Gastrocnemius medialis (tissue), 4 donors: Measurements from ENCODE around the gene NPAS4.

Experiments used
- POLR2A ChIP-seq, 2 donors: fragments of 450-650 bp; IDR thresholded peaks; one replicate each; pipeline ENCODE4 v1.6.1; 2017; ENCODE audit warnings: antibody characterized with exemption in 2 of 2, mild to moderate bottlenecking in 2 of 2, moderate library complexity in 2 of 2
- TF ChIP-seq, protein P1 (sequence below), 5 experiments: fragments of 450-650 bp in 3 of 5; fragments of 200-600 bp in 2 of 5; sonication (generic) in 2 of 5; IDR thresholded peaks in 4 of 5; conservative IDR thresholded peaks in 1 of 5; 1 replicate in 4 of 5; 2 replicates in 1 of 5; pipeline ENCODE4 v1.5.1; 2016 to 2019; ENCODE audit warnings: antibody characterized with exemption in 5 of 5, mild to moderate bottlenecking in 3 of 5, moderate library complexity in 3 of 5

GRCh38 chr11:66467756-66468155 is 46.9 kb downstream of the NPAS4 start:
- no peak for TF ChIP-seq POLR2A (IDR thresholded peaks at IDR 0.05)
- TF ChIP-seq, protein P1, sequence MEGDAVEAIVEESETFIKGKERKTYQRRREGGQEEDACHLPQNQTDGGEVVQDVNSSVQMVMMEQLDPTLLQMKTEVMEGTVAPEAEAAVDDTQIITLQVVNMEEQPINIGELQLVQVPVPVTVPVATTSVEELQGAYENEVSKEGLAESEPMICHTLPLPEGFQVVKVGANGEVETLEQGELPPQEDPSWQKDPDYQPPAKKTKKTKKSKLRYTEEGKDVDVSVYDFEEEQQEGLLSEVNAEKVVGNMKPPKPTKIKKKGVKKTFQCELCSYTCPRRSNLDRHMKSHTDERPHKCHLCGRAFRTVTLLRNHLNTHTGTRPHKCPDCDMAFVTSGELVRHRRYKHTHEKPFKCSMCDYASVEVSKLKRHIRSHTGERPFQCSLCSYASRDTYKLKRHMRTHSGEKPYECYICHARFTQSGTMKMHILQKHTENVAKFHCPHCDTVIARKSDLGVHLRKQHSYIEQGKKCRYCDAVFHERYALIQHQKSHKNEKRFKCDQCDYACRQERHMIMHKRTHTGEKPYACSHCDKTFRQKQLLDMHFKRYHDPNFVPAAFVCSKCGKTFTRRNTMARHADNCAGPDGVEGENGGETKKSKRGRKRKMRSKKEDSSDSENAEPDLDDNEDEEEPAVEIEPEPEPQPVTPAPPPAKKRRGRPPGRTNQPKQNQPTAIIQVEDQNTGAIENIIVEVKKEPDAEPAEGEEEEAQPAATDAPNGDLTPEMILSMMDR (IDR thresholded peaks at IDR 0.05 in 4 of 5, conservative IDR thresholded peaks at IDR 0.05 in 1 of 5): no peak
